ENCODE data around the gene TMEM256.

GRCh38 chr17:7414837-7415236 is 10.9 kb upstream of the TMEM256 start:
- TF ChIP-seq TAF1 (IDR thresholded peaks at IDR 0.05; ENCODE audit: borderline replicate concordance, low read depth, low read length) (no peak), POLR2A (IDR thresholded peaks at IDR 0.05; ENCODE audit: low read depth, low read length) (no peak)

Measured in GM12892 (cell line).